Hepatic stellate cell (primary cell): ENCODE results near the gene ESYT2.

Source experiments
- DNase-seq: peaks from one replicate; pipeline ENCODE4 v3.0.0; 2011; ENCODE audit warnings: low spot score

ESYT2 gene

DNA sequence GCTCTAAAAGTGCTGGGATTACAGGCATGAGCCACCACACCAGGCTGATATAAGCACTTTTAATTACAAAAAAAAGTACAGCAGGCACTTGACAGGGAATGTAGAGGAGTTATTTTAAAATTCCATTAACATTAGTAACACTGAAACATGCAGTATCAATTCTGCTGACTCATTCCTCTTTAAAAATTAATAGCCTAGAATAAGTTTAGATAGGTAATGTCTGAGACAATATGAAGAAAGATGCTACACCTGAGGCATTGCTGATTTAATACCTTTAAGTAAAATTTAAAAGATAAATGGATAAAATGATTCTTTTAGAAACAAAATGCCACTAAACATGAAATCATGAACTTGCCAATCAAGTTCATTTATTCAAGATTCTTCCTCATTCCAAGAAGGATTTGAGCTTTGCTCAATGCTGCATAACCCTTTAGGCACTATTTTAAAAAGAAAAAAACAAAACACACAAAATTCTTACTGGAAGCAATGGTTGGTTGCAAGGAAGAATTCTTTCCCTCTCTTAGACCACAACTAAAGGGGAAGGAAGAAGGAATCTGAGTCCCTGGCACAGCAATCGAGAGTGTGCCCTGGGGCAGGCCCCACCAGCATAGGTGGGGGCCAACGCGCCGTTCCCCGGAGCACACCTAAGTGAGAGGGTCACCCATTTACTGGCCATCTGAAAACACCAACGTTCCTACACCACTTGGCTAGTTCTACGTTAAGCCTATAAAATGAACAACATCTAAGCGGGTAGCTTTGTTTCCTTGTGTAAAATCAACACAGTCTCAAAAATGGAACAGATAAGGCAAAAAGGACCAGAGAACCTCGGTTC, 26.6 kb downstream of the ESYT2 start:
- DNase-seq, result peak; percentile 43

- DNase-seq, result no peak
Observed at GRCh38 chr7:158798741-158799140, 30.6 kb downstream of the ESYT2 start.

DNA sequence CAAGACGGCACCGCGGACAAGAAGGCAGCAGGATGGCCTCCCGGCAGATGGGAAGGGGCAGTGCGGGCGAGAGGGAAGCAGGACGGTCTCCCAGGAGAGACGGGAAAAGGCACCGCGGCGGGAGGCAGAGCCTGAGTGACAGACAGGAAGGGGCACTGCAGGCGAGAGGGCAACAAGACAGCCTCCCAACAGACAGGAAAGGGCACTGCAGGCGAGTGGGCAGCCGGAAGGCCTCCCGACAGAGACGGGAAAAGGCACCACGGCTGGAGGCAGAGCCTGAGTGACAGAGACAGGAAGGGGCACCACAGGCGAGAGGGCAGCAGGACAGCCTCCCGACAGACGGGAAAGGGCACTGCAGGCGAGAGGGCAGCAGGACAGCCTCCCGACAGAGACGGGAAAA, 32.6 kb downstream of the ESYT2 start:
- no peak for DNase-seq

- no peak for DNase-seq
Observed at GRCh38 chr7:158795272-158795671, 34.0 kb downstream of the ESYT2 start.

DNA sequence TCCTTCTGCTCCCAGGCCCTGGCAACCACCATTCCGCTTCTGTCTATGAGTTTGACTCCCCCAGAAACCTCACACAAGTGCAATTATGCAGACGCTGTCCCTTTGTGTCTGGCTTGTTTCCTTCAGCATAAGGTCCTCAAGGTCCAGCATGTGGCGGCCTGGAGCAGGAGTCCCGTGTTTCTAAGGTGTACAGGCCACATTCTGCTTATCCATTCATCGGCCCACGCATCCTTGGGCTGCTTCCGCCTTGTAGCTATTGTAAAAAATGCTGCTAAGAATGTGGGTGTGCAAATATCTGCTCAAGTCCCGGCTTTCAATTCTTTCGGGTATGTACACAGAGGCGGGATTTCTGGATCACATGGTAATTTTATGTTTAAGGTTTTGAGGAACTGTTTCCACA, 38.2 kb downstream of the ESYT2 start:
- no peak for DNase-seq

DNA sequence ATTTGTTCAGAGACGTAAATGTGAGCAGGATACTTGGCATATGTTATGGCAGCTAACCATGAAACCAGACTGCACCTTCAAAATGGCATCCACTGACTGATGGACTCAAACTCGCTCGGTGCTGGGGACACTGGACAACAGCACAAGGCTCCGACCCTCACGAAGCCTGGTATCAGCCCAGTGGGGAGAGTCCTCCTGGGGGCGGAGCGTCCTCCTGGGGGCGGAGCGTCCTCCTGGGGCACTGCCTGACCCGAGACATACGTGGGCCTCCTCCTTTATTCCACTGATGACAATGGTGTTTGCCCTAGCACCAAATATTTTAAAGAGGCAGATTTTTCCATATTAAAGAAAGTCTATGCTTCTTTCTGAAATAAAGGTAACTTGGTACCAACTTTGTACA, 39.5 kb downstream of the ESYT2 start:
- DNase-seq, result no peak

- no peak for DNase-seq
Observed at GRCh38 chr7:158786898-158787297, 42.4 kb downstream of the ESYT2 start.

GRCh38 chr7:158784270-158784669, 45.0 kb downstream of the ESYT2 start:
- no peak for DNase-seq

- no peak for DNase-seq
Observed at GRCh38 chr7:158783595-158783994, 45.7 kb downstream of the ESYT2 start.

- DNase-seq, result peak; percentile 86
Observed at GRCh38 chr7:158782761-158783401, 46.4 kb downstream of the ESYT2 start.

DNA sequence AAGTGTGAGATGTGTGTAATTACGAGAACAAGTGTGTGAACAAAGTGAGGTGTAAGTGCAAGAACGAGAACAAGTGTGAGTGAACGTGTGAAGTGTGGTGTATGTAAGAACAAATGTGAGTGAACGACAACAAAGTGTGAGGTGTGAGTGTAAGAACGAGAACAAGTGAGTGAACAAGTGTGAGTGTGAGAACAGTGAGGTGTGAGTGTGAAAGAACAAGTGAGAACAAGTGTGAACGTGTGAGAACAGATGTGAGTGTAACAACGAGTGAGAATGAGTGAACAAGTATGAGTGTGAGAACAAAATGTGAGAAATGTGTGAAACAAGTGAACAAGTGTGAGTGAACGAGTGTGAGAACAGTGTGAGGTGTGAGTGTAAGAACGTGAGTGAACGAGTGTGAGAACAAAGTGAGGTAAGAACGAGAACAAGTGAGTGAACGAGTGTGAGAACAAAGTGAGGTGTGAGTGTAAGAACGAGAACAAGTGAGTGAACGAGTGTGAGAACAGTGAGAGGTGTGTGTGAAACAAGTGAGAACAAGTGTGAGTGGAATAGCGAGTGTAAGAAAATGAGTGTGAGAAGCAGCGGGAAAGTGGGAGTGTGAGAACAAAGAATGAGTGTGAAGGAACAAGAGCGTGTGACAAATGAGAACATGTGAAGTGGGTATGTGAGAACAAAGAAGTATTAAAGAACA, 47.2 kb downstream of the ESYT2 start:
- no peak for DNase-seq

DNA sequence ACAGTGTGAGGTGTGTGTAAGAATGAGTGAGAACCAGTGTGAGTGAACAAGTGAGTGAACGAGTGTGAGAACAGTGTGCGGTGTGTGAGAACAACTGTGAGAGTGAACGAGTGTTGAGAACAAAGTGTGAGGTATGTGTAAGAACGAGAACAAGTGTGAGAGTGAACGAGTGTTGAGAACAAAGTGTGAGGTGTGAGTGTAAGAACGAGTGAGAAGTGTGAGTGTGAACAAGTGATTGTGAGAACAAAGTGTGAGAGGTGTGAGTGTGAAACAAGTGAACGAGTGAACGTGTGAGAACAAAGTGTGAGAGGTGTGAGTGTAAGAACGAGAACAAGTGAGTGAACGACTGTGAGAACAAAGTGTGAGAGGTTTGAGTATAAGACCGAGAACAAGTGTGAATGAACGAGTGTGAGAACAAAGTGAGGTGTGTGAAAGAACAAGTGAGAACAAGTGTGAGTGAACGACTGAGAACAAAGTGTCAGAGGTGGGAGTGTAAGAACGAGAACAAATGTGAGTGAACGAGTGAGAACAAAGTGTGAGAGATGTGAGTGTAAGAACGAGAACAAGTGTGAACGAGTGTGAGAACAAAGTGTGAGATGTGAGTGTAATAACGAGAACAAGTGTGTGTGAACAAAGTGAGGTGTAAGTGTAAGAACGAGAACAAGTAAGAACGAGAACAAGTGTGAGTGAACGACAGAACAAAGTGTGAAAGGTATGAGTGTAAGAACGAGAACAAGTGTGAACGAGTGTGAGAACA, 47.9 kb downstream of the ESYT2 start:
- no peak for DNase-seq

DNA sequence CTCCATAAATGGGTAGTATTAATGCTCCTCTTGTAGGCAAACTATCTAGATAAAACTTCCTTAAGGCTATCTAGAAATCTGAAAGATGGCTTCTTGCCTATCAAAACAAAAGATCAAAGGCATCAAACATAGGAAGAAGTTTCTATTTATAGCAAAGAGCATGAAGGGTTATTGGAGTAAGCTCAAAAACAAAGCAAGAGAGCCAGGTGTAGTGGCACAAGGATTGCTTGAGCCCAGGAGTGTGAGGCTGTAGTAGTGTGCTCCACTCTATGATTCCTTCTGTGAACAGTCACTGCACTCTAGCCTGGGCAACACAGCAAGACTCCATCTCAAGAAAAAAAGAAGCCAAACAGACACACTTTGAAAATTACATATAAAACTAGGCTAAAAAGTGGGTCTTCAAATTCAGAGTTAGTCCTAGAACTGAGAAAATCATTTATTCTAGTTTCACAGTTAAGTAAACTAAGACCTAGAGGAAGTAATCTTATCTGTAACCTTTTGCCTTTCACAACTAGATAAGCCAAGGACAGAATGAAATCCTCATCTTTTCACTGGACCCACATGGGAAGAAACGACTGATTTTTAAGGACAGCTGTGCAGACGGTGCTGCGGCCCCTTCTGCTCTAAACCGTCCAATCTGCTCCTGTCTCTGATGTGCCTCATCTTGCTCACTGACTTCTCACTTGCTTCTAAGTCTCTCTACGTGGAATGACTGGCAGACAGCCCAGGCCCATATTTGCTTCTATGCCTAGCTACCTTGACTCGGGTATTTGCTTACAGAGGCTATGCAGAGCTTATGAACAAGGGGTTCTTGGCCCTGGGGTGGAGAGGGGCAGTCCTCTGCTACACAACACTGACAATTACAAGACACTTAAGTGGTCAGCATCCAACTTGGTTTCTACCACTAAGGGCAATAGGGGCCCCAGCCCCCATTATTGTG, 50.0 kb downstream of the ESYT2 start:
- no peak for DNase-seq

- peak; percentile 38 for DNase-seq
Observed at GRCh38 chr7:158778471-158778870, 50.8 kb downstream of the ESYT2 start.

DNA sequence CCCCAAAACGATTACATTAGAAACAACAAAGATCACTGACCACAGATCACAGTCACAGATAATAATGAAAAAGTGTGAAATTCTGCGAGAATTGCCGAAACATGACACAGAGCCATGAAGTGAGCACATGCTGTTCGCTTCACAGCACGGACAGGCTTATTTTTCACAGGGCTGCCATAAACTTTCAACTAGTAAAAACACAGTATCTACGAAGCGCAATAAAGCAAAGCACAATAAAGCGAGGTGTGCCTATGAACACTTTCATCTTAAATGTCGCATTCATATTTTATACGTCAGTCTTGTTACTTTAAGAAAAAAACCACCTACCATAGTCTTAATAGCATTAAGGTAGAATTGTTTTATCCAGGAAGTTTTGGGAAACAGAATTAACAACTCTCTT, 51.5 kb downstream of the ESYT2 start:
- no peak for DNase-seq

GRCh38 chr7:158776474-158776873, 52.8 kb downstream of the ESYT2 start:
- DNase-seq, result no peak

GRCh38 chr7:158774952-158775351, 54.4 kb downstream of the ESYT2 start:
- no peak for DNase-seq

- no peak for DNase-seq
Observed at GRCh38 chr7:158772916-158773315, 56.4 kb downstream of the ESYT2 start.

GRCh38 chr7:158771213-158771834, 58.0 kb downstream of the ESYT2 start:
- DNase-seq, result no peak

GRCh38 chr7:158767707-158768106, 61.6 kb downstream of the ESYT2 start:
- DNase-seq, result no peak
